SK-N-SH treated with all-trans-retinoic acid at 6 μM for 48 hours (cell line): ENCODE measurements around the gene PTPRO.
A peak's percentile ranks its signal among the peaks of the same experiment; 100 is the strongest.

Experiments used
- ATAC-seq: fragments of 200-7000 bp; cut with Tn5 transposase; 3 replicates; pipeline ENCODE4 v1.9.1; 2020; ENCODE audit warnings: mild to moderate bottlenecking, moderate library complexity
- ARNTL ChIP-seq: fragments of 450-650 bp; formaldehyde crosslinking; IDR thresholded peaks from 2 replicates; pipeline ENCODE4 v1.5.0; 2020; ENCODE audit warnings: low read depth, mild to moderate bottlenecking, moderate library complexity, borderline replicate concordance
- BACH2 ChIP-seq: fragments of 250-450 bp; sonication (Bioruptor Pico); IDR thresholded peaks from 2 replicates; pipeline ENCODE4 v1.9.0; 2021; ENCODE audit warnings: mild to moderate bottlenecking, borderline replicate concordance
- CSDC2 ChIP-seq: fragments of 250-450 bp; sonication (Bioruptor Pico); IDR thresholded peaks from 2 replicates; pipeline ENCODE4 v1.5.0; 2020; ENCODE audit warnings: mild to moderate bottlenecking, moderate library complexity
- ESRRG ChIP-seq: fragments of 250-450 bp; sonication (Bioruptor Pico); IDR thresholded peaks from 2 replicates; pipeline ENCODE4 v1.6.1; 2021; ENCODE audit warnings: mild to moderate bottlenecking
- GLIS3 ChIP-seq: fragments of 250-450 bp; sonication (Bioruptor Pico); IDR thresholded peaks from 2 replicates; pipeline ENCODE4 v1.5.0; 2020; ENCODE audit warnings: mild to moderate bottlenecking, moderate library complexity
- ISL1 ChIP-seq: fragments of 250-450 bp; sonication (Bioruptor Pico); IDR thresholded peaks from 2 replicates; pipeline ENCODE4 v2.1.2; 2022; ENCODE audit warnings: mild to moderate bottlenecking, moderate library complexity
- OSR1 ChIP-seq: fragments of 250-450 bp; sonication (Bioruptor Pico); IDR thresholded peaks from 2 replicates; pipeline ENCODE4 v1.8.0; 2022; ENCODE audit warnings: moderate library complexity, mild to moderate bottlenecking, inconsistent platforms
- PATZ1 ChIP-seq: fragments of 250-450 bp; sonication (Bioruptor Pico); IDR thresholded peaks from 2 replicates; pipeline ENCODE4 v1.8.0; 2020; ENCODE audit warnings: mild to moderate bottlenecking, moderate library complexity, borderline replicate concordance
- POU6F1 ChIP-seq: fragments of 250-450 bp; sonication (Bioruptor Pico); IDR thresholded peaks from 2 replicates; pipeline ENCODE4 v1.8.0; 2021; ENCODE audit warnings: low read depth, mild to moderate bottlenecking, moderate library complexity, borderline replicate concordance
- PPARA ChIP-seq: fragments of 250-450 bp; sonication (Bioruptor Pico); IDR thresholded peaks from 2 replicates; pipeline ENCODE4 v1.5.0; 2020; ENCODE audit warnings: mild to moderate bottlenecking, borderline replicate concordance
- RARB ChIP-seq: fragments of 250-450 bp; sonication (Bioruptor Pico); IDR thresholded peaks from 2 replicates; pipeline ENCODE4 v1.8.0; 2021; ENCODE audit warnings: mild to moderate bottlenecking, moderate library complexity
- SNAI2 ChIP-seq: fragments of 250-450 bp; sonication (Bioruptor Pico); IDR thresholded peaks from 2 replicates; pipeline ENCODE4 v1.5.0; 2020; ENCODE audit warnings: mild to moderate bottlenecking, moderate library complexity
- TCF4 ChIP-seq: fragments of 250-450 bp; sonication (Bioruptor Pico); IDR thresholded peaks from 2 replicates; pipeline ENCODE4 v1.8.0; 2021; ENCODE audit warnings: mild to moderate bottlenecking, moderate library complexity, borderline replicate concordance
- TOX ChIP-seq: fragments of 250-450 bp; sonication (Bioruptor Pico); IDR thresholded peaks from 2 replicates; pipeline ENCODE4 v1.8.0; 2021; ENCODE audit warnings: mild to moderate bottlenecking, moderate library complexity, borderline replicate concordance
- TSHZ2 ChIP-seq: fragments of 250-450 bp; sonication (Bioruptor Pico); IDR thresholded peaks from 2 replicates; pipeline ENCODE4 v1.5.0; 2020; ENCODE audit warnings: mild to moderate bottlenecking, moderate library complexity
- ZC3H10 ChIP-seq: fragments of 250-450 bp; sonication (Bioruptor Pico); IDR thresholded peaks from 2 replicates; pipeline ENCODE4 v1.5.1; 2021; ENCODE audit warnings: mild to moderate bottlenecking, moderate library complexity
- ZFP3 ChIP-seq: fragments of 250-450 bp; sonication (Bioruptor Pico); IDR thresholded peaks from 2 replicates; pipeline ENCODE4 v1.5.0; 2020; ENCODE audit warnings: mild to moderate bottlenecking, moderate library complexity
- ZFP30 ChIP-seq: fragments of 450-650 bp; formaldehyde crosslinking; IDR thresholded peaks from 2 replicates; pipeline ENCODE4 v1.5.0; 2022; ENCODE audit warnings: mild to moderate bottlenecking, moderate library complexity
- ZNF565 ChIP-seq: fragments of 450-650 bp; formaldehyde crosslinking; conservative IDR thresholded peaks from 2 replicates; pipeline ENCODE4 v1.5.0; 2020; ENCODE audit warnings: low read depth, mild to moderate bottlenecking, moderate library complexity
- ZNF70 ChIP-seq: fragments of 450-650 bp; formaldehyde crosslinking; IDR thresholded peaks from 2 replicates; pipeline ENCODE4 v1.5.0; 2020; ENCODE audit warnings: mild to moderate bottlenecking, moderate library complexity
- ZNF8 ChIP-seq: fragments of 450-650 bp; formaldehyde crosslinking; IDR thresholded peaks from 2 replicates; pipeline ENCODE4 v1.5.0; 2020; ENCODE audit warnings: mild to moderate bottlenecking, moderate library complexity
- TF ChIP-seq, protein P1 (sequence below): fragments of 250-450 bp; sonication (Bioruptor Pico); IDR thresholded peaks from 2 replicates; pipeline ENCODE4 v1.5.1; 2021; ENCODE audit warnings: mild to moderate bottlenecking, moderate library complexity
- TF ChIP-seq, protein P2 (sequence below): fragments of 250-450 bp; sonication (Bioruptor Pico); IDR thresholded peaks from 2 replicates; pipeline ENCODE4 v1.5.1; 2020; ENCODE audit warnings: low read depth, mild to moderate bottlenecking, moderate library complexity

PTPRO gene

GRCh38 chr12:15590180-15590826 lies 268.0 kb downstream of the PTPRO start (continued):
- TF ChIP-seq GLIS3 (CRISPR knock-in tag) (no peak), BACH2 (CRISPR knock-in tag) (no peak), ZNF70 (CRISPR knock-in tag) (no peak), ZFP3 (CRISPR knock-in tag) (no peak), ZC3H10 (CRISPR knock-in tag) (no peak)

DNA sequence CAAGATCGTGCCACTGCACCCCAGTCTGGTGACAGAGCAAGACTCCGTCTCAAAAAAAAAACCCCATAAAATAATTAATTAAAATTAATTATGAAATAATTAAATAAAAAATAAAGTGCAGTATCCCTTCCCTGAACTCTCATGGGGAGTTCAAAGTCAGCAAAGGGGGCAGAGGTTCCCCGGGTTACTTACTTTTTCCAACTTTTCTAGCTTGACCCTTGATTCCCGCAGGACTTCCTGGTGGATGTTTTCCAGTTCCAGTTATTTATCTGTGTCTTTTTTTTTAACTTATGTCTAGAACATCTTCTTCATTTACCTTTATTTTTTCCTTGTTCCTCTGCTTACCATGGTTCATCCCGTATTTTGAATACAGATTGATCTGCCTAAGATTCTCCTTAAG lies 269.5 kb downstream of the PTPRO start:
- TF ChIP-seq RARB (CRISPR knock-in tag) (no peak), TSHZ2 (CRISPR knock-in tag) (no peak), ESRRG (no peak), OSR1 (CRISPR knock-in tag) (no peak), SNAI2 (CRISPR knock-in tag) (no peak), TCF4 (CRISPR knock-in tag) (no peak), PATZ1 (CRISPR knock-in tag) (no peak), GLIS3 (CRISPR knock-in tag) (no peak), TOX (no peak), ARNTL (CRISPR knock-in tag) (no peak), ZNF8 (CRISPR knock-in tag) (no peak), PPARA (CRISPR knock-in tag) (no peak), BACH2 (CRISPR knock-in tag) (no peak), ISL1 (CRISPR knock-in tag) (no peak)
- TF ChIP-seq, protein P1, sequence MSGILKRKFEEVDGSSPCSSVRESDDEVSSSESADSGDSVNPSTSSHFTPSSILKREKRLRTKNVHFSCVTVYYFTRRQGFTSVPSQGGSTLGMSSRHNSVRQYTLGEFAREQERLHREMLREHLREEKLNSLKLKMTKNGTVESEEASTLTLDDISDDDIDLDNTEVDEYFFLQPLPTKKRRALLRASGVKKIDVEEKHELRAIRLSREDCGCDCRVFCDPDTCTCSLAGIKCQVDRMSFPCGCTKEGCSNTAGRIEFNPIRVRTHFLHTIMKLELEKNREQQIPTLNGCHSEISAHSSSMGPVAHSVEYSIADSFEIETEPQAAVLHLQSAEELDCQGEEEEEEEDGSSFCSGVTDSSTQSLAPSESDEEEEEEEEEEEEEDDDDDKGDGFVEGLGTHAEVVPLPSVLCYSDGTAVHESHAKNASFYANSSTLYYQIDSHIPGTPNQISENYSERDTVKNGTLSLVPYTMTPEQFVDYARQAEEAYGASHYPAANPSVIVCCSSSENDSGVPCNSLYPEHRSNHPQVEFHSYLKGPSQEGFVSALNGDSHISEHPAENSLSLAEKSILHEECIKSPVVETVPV: no peak

GRCh38 chr12:15592934-15593333 lies 270.6 kb downstream of the PTPRO start:
- peak; percentile 54 for ATAC-seq
- TF ChIP-seq, protein P2, sequence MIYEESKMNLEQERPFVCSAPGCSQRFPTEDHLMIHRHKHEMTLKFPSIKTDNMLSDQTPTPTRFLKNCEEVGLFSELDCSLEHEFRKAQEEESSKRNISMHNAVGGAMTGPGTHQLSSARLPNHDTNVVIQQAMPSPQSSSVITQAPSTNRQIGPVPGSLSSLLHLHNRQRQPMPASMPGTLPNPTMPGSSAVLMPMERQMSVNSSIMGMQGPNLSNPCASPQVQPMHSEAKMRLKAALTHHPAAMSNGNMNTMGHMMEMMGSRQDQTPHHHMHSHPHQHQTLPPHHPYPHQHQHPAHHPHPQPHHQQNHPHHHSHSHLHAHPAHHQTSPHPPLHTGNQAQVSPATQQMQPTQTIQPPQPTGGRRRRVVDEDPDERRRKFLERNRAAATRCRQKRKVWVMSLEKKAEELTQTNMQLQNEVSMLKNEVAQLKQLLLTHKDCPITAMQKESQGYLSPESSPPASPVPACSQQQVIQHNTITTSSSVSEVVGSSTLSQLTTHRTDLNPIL (CRISPR knock-in tag): no peak
- no peak for TF ChIP-seq ESRRG
- TF ChIP-seq RARB (CRISPR knock-in tag): no peak
- TF ChIP-seq ZNF70 (CRISPR knock-in tag): no peak
- TF ChIP-seq POU6F1 (CRISPR knock-in tag): no peak
- no peak for TF ChIP-seq ARNTL (CRISPR knock-in tag)
- no peak for TF ChIP-seq TCF4 (CRISPR knock-in tag)
- TF ChIP-seq, protein P1: no peak
- TF ChIP-seq CSDC2 (CRISPR knock-in tag): no peak
- TF ChIP-seq ZFP3 (CRISPR knock-in tag): no peak
- no peak for TF ChIP-seq OSR1 (CRISPR knock-in tag)
- no peak for TF ChIP-seq ISL1 (CRISPR knock-in tag)
- no peak for TF ChIP-seq PATZ1 (CRISPR knock-in tag)
- TF ChIP-seq ZNF565 (CRISPR knock-in tag): no peak
- TF ChIP-seq ZC3H10 (CRISPR knock-in tag): no peak
- no peak for TF ChIP-seq SNAI2 (CRISPR knock-in tag)
- TF ChIP-seq ZFP30: no peak

More for the DNA sequence above, 269.5 kb downstream of the PTPRO start:
- no peak for ATAC-seq
